Esophagus squamous epithelium (tissue), 4 donors: ENCODE data around the gene PRKCA.
"Not testable (repeated sequence)": the region's sequence is repeated elsewhere in the genome, so short reads cannot be mapped to it uniquely, and the experiment has no call there.

ENCODE experiments used
- POLR2A ChIP-seq, 4 donors: fragments of 450-650 bp; IDR thresholded peaks; one replicate each; pipeline ENCODE4 v1.6.1; 2017; ENCODE audit warnings: antibody characterized with exemption in 4 of 4, mild to moderate bottlenecking in 4 of 4, moderate library complexity in 3 of 4
- TF ChIP-seq, protein P1 (sequence below), 6 experiments: fragments of 450-650 bp in 4 of 6; fragments of 200-600 bp in 2 of 6; sonication (generic) in 2 of 6; IDR thresholded peaks; one replicate each; pipeline ENCODE4 v1.5.1; 2016 to 2019; ENCODE audit warnings: antibody characterized with exemption in 6 of 6, mild to moderate bottlenecking in 4 of 6, moderate library complexity in 4 of 6

DNA sequence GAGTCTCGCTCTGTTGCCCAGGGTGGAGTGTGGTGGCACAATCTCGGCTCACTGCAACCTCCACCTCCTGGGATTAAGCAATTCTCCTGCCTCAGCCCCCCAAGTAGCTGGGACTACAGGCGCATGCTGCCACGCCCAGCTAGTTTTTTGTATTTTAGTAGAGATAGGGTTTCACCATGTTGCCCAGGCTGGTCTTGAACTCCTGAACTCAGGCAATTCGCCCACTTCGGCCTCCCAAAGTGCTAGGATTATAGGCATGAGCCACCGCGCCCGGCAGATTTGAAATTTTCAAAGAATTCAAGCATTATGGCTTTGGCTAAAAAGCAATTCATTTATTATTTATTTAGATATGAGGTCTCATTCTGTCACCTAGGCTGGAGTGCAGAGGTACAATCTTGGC lies 5.0 kb upstream of the PRKCA start:
- TF ChIP-seq, protein P1, sequence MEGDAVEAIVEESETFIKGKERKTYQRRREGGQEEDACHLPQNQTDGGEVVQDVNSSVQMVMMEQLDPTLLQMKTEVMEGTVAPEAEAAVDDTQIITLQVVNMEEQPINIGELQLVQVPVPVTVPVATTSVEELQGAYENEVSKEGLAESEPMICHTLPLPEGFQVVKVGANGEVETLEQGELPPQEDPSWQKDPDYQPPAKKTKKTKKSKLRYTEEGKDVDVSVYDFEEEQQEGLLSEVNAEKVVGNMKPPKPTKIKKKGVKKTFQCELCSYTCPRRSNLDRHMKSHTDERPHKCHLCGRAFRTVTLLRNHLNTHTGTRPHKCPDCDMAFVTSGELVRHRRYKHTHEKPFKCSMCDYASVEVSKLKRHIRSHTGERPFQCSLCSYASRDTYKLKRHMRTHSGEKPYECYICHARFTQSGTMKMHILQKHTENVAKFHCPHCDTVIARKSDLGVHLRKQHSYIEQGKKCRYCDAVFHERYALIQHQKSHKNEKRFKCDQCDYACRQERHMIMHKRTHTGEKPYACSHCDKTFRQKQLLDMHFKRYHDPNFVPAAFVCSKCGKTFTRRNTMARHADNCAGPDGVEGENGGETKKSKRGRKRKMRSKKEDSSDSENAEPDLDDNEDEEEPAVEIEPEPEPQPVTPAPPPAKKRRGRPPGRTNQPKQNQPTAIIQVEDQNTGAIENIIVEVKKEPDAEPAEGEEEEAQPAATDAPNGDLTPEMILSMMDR (IDR thresholded peaks at IDR 0.05) = not testable (repeated sequence)
- not testable (repeated sequence) for TF ChIP-seq POLR2A (IDR thresholded peaks at IDR 0.05)
